Gastroesophageal sphincter (tissue), 4 donors: Measurements from ENCODE around the gene DNA2. TPM values are rescaled to one million over a fixed set of nuclear protein-coding genes. Genes with fewer than 3 reads are reported as not detected.
"Not testable (repeated sequence)": the region's sequence is repeated elsewhere in the genome, so short reads cannot be mapped to it uniquely, and the experiment has no call there.

ENCODE experiments used
- ATAC-seq: fragments of 150-250 bp; one replicate; pipeline ENCODE4 v1.9.1; 2016; ENCODE audit warnings: mild to moderate bottlenecking, moderate library complexity
- H3K27ac ChIP-seq, 4 donors: fragments of 200-600 bp; sonication (generic) in 3 of 4; 1 replicate in 3 of 4; 2 replicates in 1 of 4; pipeline ENCODE4 v1.5.1; 2016 to 2019
- H3K27me3 ChIP-seq: fragments of 200-600 bp; sonication (generic); one replicate; pipeline ENCODE4 v1.5.1; 2019
- H3K36me3 ChIP-seq, 2 donors: fragments of 200-600 bp; sonication (generic); one replicate each; pipeline ENCODE4 v1.5.1; 2019; ENCODE audit warnings: control low read depth in 1 of 2
- H3K4me1 ChIP-seq, 3 donors: fragments of 200-600 bp; sonication (generic); 1 replicate in 2 of 3; 2 replicates in 1 of 3; pipeline ENCODE4 v1.5.1; 2016 to 2019; ENCODE audit warnings: control low read depth in 2 of 3
- H3K4me3 ChIP-seq, 2 donors: fragments of 200-600 bp; sonication (generic); one replicate each; pipeline ENCODE4 v1.5.1; 2019; ENCODE audit warnings: mild to moderate bottlenecking in 1 of 2, moderate library complexity in 1 of 2
- H3K9me3 ChIP-seq, 3 donors: fragments of 200-600 bp; sonication (generic); one replicate each; pipeline ENCODE4 v1.5.1; 2017 to 2019; ENCODE audit warnings: control low read depth in 2 of 3
- EP300 ChIP-seq: sonication (generic); formaldehyde crosslinking; IDR thresholded peaks from one replicate; pipeline ENCODE4 v1.6.1; 2017; ENCODE audit warnings: antibody characterized with exemption, mild to moderate bottlenecking
- POLR2A ChIP-seq, 2 donors: fragments of 450-650 bp; IDR thresholded peaks; one replicate each; pipeline ENCODE4 v1.6.1; 2017; ENCODE audit warnings: antibody characterized with exemption in 2 of 2, mild to moderate bottlenecking in 2 of 2, moderate library complexity in 1 of 2
- POLR2AphosphoS5 ChIP-seq: sonication (generic); formaldehyde crosslinking; IDR thresholded peaks from one replicate; pipeline ENCODE4 v1.6.1; 2017; ENCODE audit warnings: antibody characterized with exemption
- WGBS, 2 donors: methylation state at CpG; one replicate each; pipeline ENCODE4 v1.1.5; 2018; ENCODE audit warnings: low coverage in 1 of 2; 5-methylcytosine and 5-hydroxymethylcytosine counted together
- total RNA-seq, 4 donors: library from RNA; depleted of rRNA; stranded (reverse); fragments of >200 nt; gene quantifications; one replicate each; pipeline ENCODE4 v1.1.0, GENCODE V29; 2016
- TF ChIP-seq, protein P1 (sequence below), 4 experiments: fragments of 200-600 bp in 2 of 4; fragments of 450-650 bp in 2 of 4; sonication (generic) in 1 of 4; IDR thresholded peaks; one replicate each; pipeline ENCODE4 v1.5.1; 2017 to 2019; ENCODE audit warnings: antibody characterized with exemption in 4 of 4, mild to moderate bottlenecking in 2 of 4, moderate library complexity in 2 of 4

The DNA2 gene
- total RNA-seq, 4 donors from 2014 or later = 0.85 to 3.0 (median 2.1) TPM

DNA sequence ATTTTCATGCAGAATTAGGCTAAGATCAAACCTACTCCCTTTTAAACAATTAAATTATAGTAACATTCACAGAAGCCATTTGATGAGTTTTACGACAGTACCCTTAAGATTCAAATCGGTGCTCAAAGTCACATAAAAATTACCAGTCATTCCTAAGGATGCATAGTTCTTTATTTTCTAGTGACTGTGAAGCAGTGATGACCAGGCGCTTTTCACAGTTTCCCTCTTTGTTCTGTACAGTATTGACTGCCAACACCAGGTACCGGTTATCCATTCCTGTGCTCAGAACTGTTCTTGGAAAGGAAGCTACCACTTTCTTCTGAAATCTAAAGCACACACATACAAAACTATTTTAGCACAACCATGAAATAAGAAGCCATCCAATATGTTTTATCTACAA lies 1.9 kb downstream of the DNA2 start:
- ATAC-seq = no peak
- 90 to 97% methylated on average over 4 of the region's 4 CpGs for WGBS, 2 donors
- TF ChIP-seq EP300 (no peak), POLR2A (IDR thresholded peaks at IDR 0.05) (no peak), POLR2AphosphoS5 (no peak)
- TF ChIP-seq, protein P1, sequence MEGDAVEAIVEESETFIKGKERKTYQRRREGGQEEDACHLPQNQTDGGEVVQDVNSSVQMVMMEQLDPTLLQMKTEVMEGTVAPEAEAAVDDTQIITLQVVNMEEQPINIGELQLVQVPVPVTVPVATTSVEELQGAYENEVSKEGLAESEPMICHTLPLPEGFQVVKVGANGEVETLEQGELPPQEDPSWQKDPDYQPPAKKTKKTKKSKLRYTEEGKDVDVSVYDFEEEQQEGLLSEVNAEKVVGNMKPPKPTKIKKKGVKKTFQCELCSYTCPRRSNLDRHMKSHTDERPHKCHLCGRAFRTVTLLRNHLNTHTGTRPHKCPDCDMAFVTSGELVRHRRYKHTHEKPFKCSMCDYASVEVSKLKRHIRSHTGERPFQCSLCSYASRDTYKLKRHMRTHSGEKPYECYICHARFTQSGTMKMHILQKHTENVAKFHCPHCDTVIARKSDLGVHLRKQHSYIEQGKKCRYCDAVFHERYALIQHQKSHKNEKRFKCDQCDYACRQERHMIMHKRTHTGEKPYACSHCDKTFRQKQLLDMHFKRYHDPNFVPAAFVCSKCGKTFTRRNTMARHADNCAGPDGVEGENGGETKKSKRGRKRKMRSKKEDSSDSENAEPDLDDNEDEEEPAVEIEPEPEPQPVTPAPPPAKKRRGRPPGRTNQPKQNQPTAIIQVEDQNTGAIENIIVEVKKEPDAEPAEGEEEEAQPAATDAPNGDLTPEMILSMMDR (IDR thresholded peaks at IDR 0.05) = no peak

DNA sequence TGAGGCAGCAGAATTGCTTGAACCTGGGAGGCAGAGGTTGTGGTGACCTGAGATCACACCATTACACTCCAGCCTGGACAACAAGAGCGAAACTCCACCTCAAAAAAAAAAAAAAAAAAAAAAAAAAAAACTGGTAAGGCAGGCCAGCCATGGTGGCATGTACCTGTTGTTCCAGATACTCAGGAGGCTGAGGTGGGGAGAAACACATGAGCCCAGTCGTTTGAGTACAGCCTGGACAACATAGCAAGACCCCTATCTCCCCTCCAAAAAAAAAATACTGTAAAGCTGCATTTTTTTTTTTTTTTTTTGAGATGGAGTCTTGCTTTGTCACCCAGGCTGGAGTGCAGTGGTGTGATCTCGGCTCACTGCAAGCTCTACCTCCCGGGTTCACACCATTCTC lies 7.0 kb downstream of the DNA2 start:
- 82 to 90% methylated on average over 1 to 3 of the region's 4 CpGs for WGBS, 2 donors

More for the DNA sequence above, 1.9 kb downstream of the DNA2 start:
- no peaks in the 10 kb centered on the region for H3K27me3 ChIP-seq
- H3K36me3 ChIP-seq = no peaks in the 10 kb centered on the region
- H3K4me3 ChIP-seq = no peak overlapping the region
- H3K9me3 ChIP-seq = no peaks in the 10 kb centered on the region
- H3K27ac ChIP-seq = no peak overlapping the region
- peaks cover 5 to 19% (median 5%) of the 10 kb centered on the region in 3 donors for H3K4me1 ChIP-seq

DNA sequence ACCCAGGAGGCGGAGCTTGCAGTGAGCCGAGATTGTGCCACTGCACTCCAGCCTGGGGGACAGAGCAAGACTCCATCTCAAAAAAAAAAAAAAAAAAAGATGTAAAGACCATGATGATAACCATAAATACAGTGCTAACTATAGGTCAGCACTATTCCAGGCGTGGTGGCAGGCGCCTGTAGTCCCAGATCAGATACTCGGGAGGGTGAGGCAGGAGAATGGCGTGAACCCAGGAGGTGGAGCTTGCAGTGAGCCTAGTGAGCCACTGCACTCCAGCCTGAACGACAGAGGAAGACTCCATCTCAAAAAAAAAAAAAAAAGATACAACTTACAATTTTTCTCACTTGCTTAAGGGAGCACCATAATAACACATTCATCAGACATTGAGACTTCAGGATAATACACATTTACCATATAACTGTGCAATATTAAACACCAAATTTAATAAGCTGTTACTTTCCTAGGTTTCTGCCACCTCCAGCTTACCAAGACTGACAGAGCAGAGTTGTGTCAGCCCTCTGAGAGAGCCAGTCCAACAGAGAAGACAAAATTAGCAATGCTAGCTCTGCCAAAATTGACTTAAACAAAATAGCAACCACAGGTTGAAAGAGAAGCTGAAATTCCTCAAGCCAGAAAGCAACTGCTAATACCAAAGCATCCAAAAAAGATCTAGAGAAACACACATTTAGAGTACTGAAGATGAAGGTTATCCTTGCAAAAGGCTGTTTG lies 8.2 kb downstream of the DNA2 start:
- TF ChIP-seq, protein P1 (IDR thresholded peaks at IDR 0.05) = no peak
- TF ChIP-seq POLR2AphosphoS5 (no peak), EP300 (no peak), POLR2A (IDR thresholded peaks at IDR 0.05) (no peak)
- Histone ChIP-seq H3K36me3 (no peaks in the 10 kb centered on the region), H3K27me3 (no peaks in the 10 kb centered on the region), H3K27ac (no peak overlapping the region), H3K4me3 (no peak overlapping the region), H3K4me1 (no peaks in the 10 kb centered on the region), H3K9me3 (no peaks in the 10 kb centered on the region)
- ATAC-seq = no peak
- WGBS, 2 donors = 75 to 90% methylated on average over 5 to 7 of the region's 7 CpGs

More for the DNA sequence above, 7.0 kb downstream of the DNA2 start:
- not testable (repeated sequence) for H3K9me3 ChIP-seq, H3K4me1 ChIP-seq, H3K27me3 ChIP-seq, ATAC-seq, H3K36me3 ChIP-seq, H3K4me3 ChIP-seq, H3K27ac ChIP-seq

- TF ChIP-seq EP300 (no peak), POLR2AphosphoS5 (no peak), POLR2A (IDR thresholded peaks at IDR 0.05) (no peak)
- TF ChIP-seq, protein P1 (IDR thresholded peaks at IDR 0.05) = no peak
- ATAC-seq = no peak
- H3K4me3 ChIP-seq = no peak overlapping the region
- 88% methylated on average over 2 of the region's 2 CpGs; no CpG with 5 or more reads in 1 of the 2 donors for WGBS, 2 donors
- H3K4me1 ChIP-seq = no peaks in the 10 kb centered on the region
- no peak overlapping the region for H3K27ac ChIP-seq
- H3K36me3 ChIP-seq = no peaks in the 10 kb centered on the region
- H3K27me3 ChIP-seq = no peaks in the 10 kb centered on the region
- H3K9me3 ChIP-seq = no peaks in the 10 kb centered on the region
Observed at GRCh38 chr10:68462536-68462935, 9.2 kb downstream of the DNA2 start.

GRCh38 chr10:68461032-68461431 lies 10.7 kb downstream of the DNA2 start:
- Histone ChIP-seq H3K27ac (no peak overlapping the region), H3K27me3 (no peaks in the 10 kb centered on the region), H3K9me3 (no peaks in the 10 kb centered on the region), H3K4me1 (no peaks in the 10 kb centered on the region), H3K36me3 (no peaks in the 10 kb centered on the region), H3K4me3 (no peak overlapping the region)
- ATAC-seq = no peak
- TF ChIP-seq POLR2AphosphoS5 = no peak
- no peak for TF ChIP-seq EP300
- TF ChIP-seq, protein P1 (IDR thresholded peaks at IDR 0.05) = no peak
- no peak for TF ChIP-seq POLR2A (IDR thresholded peaks at IDR 0.05)
- 90 to 93% methylated on average over 3 of the region's 3 CpGs for WGBS, 2 donors

- 56 to 73% methylated on average over 4 to 7 of the region's 7 CpGs for whole genome bisulfite sequencing, 2 donors
- not testable (repeated sequence) for H3K4me1 ChIP-seq, ATAC-seq, H3K9me3 ChIP-seq, H3K36me3 ChIP-seq, H3K27me3 ChIP-seq, H3K4me3 ChIP-seq
- H3K27ac ChIP-seq = peak overlapping the region in 1 of 4 donors; percentile 58
Observed at GRCh38 chr10:68449698-68450097, 22.1 kb downstream of the DNA2 start.
